A549 treated with Hydrocortisone at 1 μM for 4 hours (cell line): Measurements from ENCODE around the gene EIF2B4. TPM values are rescaled to one million over a fixed set of nuclear protein-coding genes. Genes with fewer than 3 reads are reported as not detected.

Experiments
- total RNA-seq: library from RNA; stranded (reverse); fragments of 200-300 nt; extraction: Qiagen RNA extraction; gene quantifications from 5 replicates; pipeline ENCODE4 v1.2.3, GENCODE V29; 2022

Gene EIF2B4
- 54.9 to 59.4 TPM (median 55.5 TPM) in 5 replicates for total RNA-seq

GRCh38 chr2:27370026-27370815, at the start of gene EIF2B4, which contains the start of gene SNX17:
Gene EIF2B4, minus strand, starts transcription at chr2:27370338. Its CDS starts 24 bp downstream, at chr2:27370314.
Gene SNX17, plus strand, starts transcription at chr2:27370616. Its CDS starts 128 bp downstream, at chr2:27370744.

DNA sequence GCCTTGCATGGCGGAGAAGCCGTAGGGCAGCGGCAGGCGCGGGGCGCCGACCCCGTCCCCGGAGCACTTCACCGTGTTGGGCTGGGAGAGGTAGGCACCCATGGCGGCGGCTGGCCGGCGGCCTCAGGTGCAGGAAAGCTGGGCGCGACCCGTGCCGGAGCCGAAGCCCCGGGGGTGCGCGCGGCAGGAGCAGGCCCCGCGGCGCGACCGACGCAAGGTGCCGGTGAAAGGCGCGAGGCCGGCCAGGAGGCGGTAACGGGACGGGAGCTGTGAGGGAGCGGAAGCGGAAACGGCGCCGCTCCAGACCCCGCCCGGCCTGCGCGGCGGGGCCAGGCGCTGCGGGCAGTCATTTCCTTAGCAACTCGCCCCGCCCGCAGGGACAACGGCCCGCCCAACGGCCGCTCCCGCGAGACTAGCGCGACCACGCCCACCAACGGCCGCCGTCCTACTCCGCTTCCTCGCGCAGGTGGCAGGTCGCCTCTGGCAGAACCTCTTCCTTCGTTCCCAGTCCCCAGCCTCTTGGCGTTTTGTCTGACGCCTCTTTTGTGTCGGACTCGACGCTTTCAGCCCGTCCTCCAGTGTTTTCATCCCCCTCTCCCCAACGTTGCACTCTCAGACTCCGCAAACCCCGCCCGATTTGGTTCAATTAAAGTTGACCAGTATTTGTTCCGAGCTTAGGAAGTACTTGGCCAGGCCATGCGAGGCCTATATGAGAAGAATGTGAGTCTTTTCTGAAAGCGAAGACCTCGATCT, 39.4 kb upstream of the EIF2B4 start, which contains the start of gene PPM1G:
Gene PPM1G (minus strand): TSS at position 271 of the 753 bp plus-strand sequence. CDS start 169 bp downstream, at position 102.

DNA sequence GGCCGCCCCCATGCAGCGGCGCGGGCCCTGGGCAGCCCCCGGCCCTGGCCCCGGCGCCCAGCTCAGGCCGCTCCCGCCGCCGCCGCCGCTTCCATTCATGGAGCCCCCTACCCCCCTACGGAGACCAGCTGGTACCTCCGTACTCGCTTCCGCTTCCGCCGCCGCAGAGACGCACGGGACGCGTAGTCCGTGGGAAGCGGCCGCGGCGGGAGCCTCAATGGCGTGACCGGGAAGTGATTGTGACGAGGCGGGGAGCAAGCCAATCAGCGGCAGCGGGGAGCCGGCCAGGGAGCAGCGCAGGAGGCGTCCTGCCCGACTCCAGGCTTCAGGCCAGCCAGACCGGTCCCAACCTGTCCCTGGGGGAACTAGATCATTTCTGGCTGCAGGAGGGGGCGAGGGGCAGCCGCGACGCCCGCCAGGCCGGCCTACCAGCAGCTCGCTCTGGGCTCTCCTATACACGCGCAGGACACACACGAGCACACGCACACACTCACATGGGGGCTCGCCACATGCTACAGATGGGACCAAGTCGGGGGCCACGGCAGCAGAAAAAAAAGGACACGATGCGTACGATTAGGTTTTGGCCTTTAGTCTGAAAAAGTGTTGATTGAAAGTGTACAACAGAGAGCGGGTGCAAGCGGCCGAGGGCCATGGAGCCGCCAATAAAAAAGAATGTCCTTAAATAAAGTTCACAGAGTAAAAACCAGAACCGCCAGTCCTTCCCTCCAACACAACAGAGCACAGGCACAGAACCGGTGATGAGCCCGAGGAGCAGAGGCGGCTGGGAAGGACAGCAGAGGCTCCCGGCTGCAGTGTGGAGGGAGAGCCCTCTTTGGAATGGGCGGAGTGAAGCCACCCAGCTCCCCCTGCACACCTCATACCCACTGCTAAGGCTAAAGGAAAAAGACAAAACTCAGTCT, 10.7 kb upstream of the EIF2B4 start, which contains the start of gene ZNF513:
Gene ZNF513 (minus strand): TSS at position 109 of the 920 bp plus-strand sequence. CDS start 208 bp downstream, outside the sequence.

GRCh38 chr2:27356382-27357181, 13.6 kb downstream of the EIF2B4 start, which contains the start of gene GTF3C2:
Gene GTF3C2, minus strand, starts transcription at chr2:27356764. Its CDS starts 13,210 bp downstream, at chr2:27343554.

GRCh38 chr2:27322766-27323595, 47.2 kb downstream of the EIF2B4 start, which contains the start of gene MPV17:
Gene MPV17, minus strand, starts transcription at chr2:27323097. Its CDS starts 580 bp downstream, at chr2:27322517.

Other genes with a start within 250 kb of the EIF2B4 start
- gene ABHD1, start 246.5 kb downstream of the EIF2B4 start, total RNA-seq: 0.82 to 2.0 TPM (median 1.4 TPM) in 5 replicates
- gene PREB, start 235.7 kb downstream of the EIF2B4 start, total RNA-seq: 50.1 to 64.2 TPM (median 56.2 TPM) in 5 replicates
- gene PRR30, start 230.9 kb downstream of the EIF2B4 start, total RNA-seq: not detected in 5 replicates
- not detected in 5 replicates for gene TCF23, start 221.3 kb downstream of the EIF2B4 start, total RNA-seq
- gene ATRAID, start 158.3 kb downstream of the EIF2B4 start, total RNA-seq: 207 to 223 TPM (median 220 TPM) in 5 replicates
- 57.7 to 83.7 TPM (median 65.2 TPM) in 5 replicates for gene SLC5A6, start 158.1 kb downstream of the EIF2B4 start, total RNA-seq
- 56.9 to 63.5 TPM (median 59.3 TPM) in 5 replicates for gene CAD, start 153.0 kb downstream of the EIF2B4 start, total RNA-seq
- gene SLC30A3, start 107.3 kb downstream of the EIF2B4 start, total RNA-seq: 2.8 to 3.6 TPM (median 3.2 TPM) in 5 replicates
- not detected in 5 replicates for gene DNAJC5G, start 94.9 kb downstream of the EIF2B4 start, total RNA-seq
- gene TRIM54, start 87.9 kb downstream of the EIF2B4 start, total RNA-seq: 0.81 to 1.1 TPM (median 0.88 TPM) in 5 replicates
- gene UCN, start 61.9 kb downstream of the EIF2B4 start, total RNA-seq: 0.61 to 2.6 TPM (median 1.7 TPM) in 5 replicates
- gene MPV17, start 47.2 kb downstream of the EIF2B4 start, total RNA-seq: 76.0 to 95.4 TPM (median 85.5 TPM) in 5 replicates
- 55.6 to 63.4 TPM (median 59.3 TPM) in 5 replicates for gene GTF3C2, start 13.6 kb downstream of the EIF2B4 start, total RNA-seq
- gene SNX17, start 278 bp upstream of the EIF2B4 start, total RNA-seq: 141 to 146 TPM (median 144 TPM) in 5 replicates
- 12.9 to 14.5 TPM (median 13.6 TPM) in 5 replicates for gene ZNF513, start 10.4 kb upstream of the EIF2B4 start, total RNA-seq
- 152 to 168 TPM (median 161 TPM) in 5 replicates for gene PPM1G, start 39.3 kb upstream of the EIF2B4 start, total RNA-seq
- 126 to 136 TPM (median 129 TPM) in 5 replicates for gene NRBP1, start 58.3 kb upstream of the EIF2B4 start, total RNA-seq
- 0.45 to 1.2 TPM (median 0.62 TPM) in 5 replicates for gene KRTCAP3, start 72.0 kb upstream of the EIF2B4 start, total RNA-seq
- 7.0 to 9.7 TPM (median 8.2 TPM) in 5 replicates for gene IFT172, start 119.4 kb upstream of the EIF2B4 start, total RNA-seq
- gene FNDC4, start 124.9 kb upstream of the EIF2B4 start, total RNA-seq: 3.5 to 5.8 TPM (median 4.4 TPM) in 5 replicates
- 0.09 to 0.84 TPM (median 0.29 TPM) in 4 of 5 replicates, not detected in the other for gene GCKR, start 126.5 kb upstream of the EIF2B4 start, total RNA-seq
- gene ZNF512, start 212.7 kb upstream of the EIF2B4 start, total RNA-seq: 16.5 to 22.9 TPM (median 18.7 TPM) in 5 replicates